ENCODE measurements around the gene KRTAP10-1. TPM values are rescaled to one million over a fixed set of nuclear protein-coding genes. Genes with fewer than 3 reads are reported as not detected.
"Not testable (repeated sequence)": the region's sequence is repeated elsewhere in the genome, so short reads cannot be mapped to it uniquely, and the experiment has no call there.

KRTAP10-1 gene
- total RNA-seq: not detected

GRCh38 chr21:44539991-44540666, at the start of gene KRTAP10-1:
Gene KRTAP10-1 (minus strand): TSS chr21:44540195. CDS start chr21:44540150, 45 bp downstream.
- DNase-seq (ENCODE audit: low spot score): peak; percentile 47

GRCh38 chr21:44589094-44589493, 49.1 kb upstream of the KRTAP10-1 start:
- ATAC-seq (no peak), DNase-seq (ENCODE audit: low spot score) (no peak)
- intact Hi-C loops (cut with DNase I): no loop called here

More at GRCh38 chr21:44539991-44540666, at the start of gene KRTAP10-1:
- no peak for ATAC-seq
- intact Hi-C loops (cut with DNase I): no loop called here

- no peak for DNase-seq (ENCODE audit: low spot score)
- ATAC-seq: no peak
- intact Hi-C loops (cut with DNase I): no loop called here
Measured at GRCh38 chr21:44585892-44586291, 45.9 kb upstream of the KRTAP10-1 start.

GRCh38 chr21:44583800-44584147, 43.8 kb upstream of the KRTAP10-1 start:
- no peak for DNase-seq (ENCODE audit: low spot score)
- ATAC-seq: no peak
- intact Hi-C loops (cut with DNase I): no loop called here

GRCh38 chr21:44583089-44583799, 43.2 kb upstream of the KRTAP10-1 start:
- no peak for ATAC-seq
- intact Hi-C loops (cut with DNase I): no loop called here
- DNase-seq (ENCODE audit: low spot score): no peak

GRCh38 chr21:44582055-44582454, 42.1 kb upstream of the KRTAP10-1 start:
- DNase-seq (ENCODE audit: low spot score) (no peak), ATAC-seq (no peak)
- intact Hi-C loops (cut with DNase I): no loop called here

- intact Hi-C loops (cut with DNase I): no loop called here
- no peak for DNase-seq (ENCODE audit: low spot score)
- no peak for ATAC-seq
Measured at GRCh38 chr21:44581158-44581557, 41.2 kb upstream of the KRTAP10-1 start.

GRCh38 chr21:44580231-44580821, 40.3 kb upstream of the KRTAP10-1 start, which contains the start of gene KRTAP10-5:
Gene KRTAP10-5 (minus strand): TSS chr21:44580604. CDS start chr21:44580578, 26 bp downstream.
- ATAC-seq; DNase-seq (ENCODE audit: low spot score); intact Hi-C loops (cut with DNase I): not testable (repeated sequence)

- intact Hi-C loops (cut with DNase I): no loop called here
- ATAC-seq (no peak), DNase-seq (ENCODE audit: low spot score) (no peak)
Measured at GRCh38 chr21:44579833-44580144, 39.8 kb upstream of the KRTAP10-1 start.

- DNase-seq (ENCODE audit: low spot score) (no peak), ATAC-seq (no peak)
- intact Hi-C loops (cut with DNase I): no loop called here
Measured at GRCh38 chr21:44579056-44579832, 39.2 kb upstream of the KRTAP10-1 start.

- no peak for ATAC-seq
- no peak for DNase-seq (ENCODE audit: low spot score)
- intact Hi-C loops (cut with DNase I): no loop called here
Measured at GRCh38 chr21:44578371-44579055, 38.5 kb upstream of the KRTAP10-1 start.

GRCh38 chr21:44576025-44576420, 36.0 kb upstream of the KRTAP10-1 start:
- ATAC-seq (no peak), DNase-seq (ENCODE audit: low spot score) (no peak)
- intact Hi-C loops (cut with DNase I): no loop called here

- ATAC-seq (no peak), DNase-seq (ENCODE audit: low spot score) (no peak)
- intact Hi-C loops (cut with DNase I): no loop called here
Measured at GRCh38 chr21:44575307-44576024, 35.5 kb upstream of the KRTAP10-1 start.

- no peak for ATAC-seq
- intact Hi-C loops (cut with DNase I): no loop called here
- DNase-seq (ENCODE audit: low spot score): no peak
Measured at GRCh38 chr21:44574457-44575306, 34.7 kb upstream of the KRTAP10-1 start.

- ATAC-seq; intact Hi-C loops (cut with DNase I); DNase-seq (ENCODE audit: low spot score): not testable (repeated sequence)
Measured at GRCh38 chr21:44573630-44574456, 33.8 kb upstream of the KRTAP10-1 start, which contains the start of gene KRTAP10-4. Gene KRTAP10-4 (plus strand): TSS chr21:44573729. CDS start chr21:44573759, 30 bp downstream.

- DNase-seq (ENCODE audit: low spot score): no peak
- no peak for ATAC-seq
- intact Hi-C loops (cut with DNase I): no loop called here
Measured at GRCh38 chr21:44572959-44573583, 33.1 kb upstream of the KRTAP10-1 start.
